ENCODE measurements around the gene RASSF1. TPM values are rescaled to one million over a fixed set of nuclear protein-coding genes. Genes with fewer than 3 reads are reported as not detected.

RASSF1 gene
- total and polyA plus RNA-seq, 2 of the 13 experiments (the other 11 are each of a cell fraction or from before 2014, with no cell fraction given): 10.2 to 27.5 TPM

- intact Hi-C loops (cut with micrococcal nuclease; ENCODE audit: unreplicated experiment): no loop called here
- Histone ChIP-seq H3K9me3 (ENCODE audit: low read length) (no peaks in the 10 kb centered on the region), H3K9ac (ENCODE audit: insufficient read depth, low read depth, low read length) (peak overlapping the region; percentile 96), H3K4me1 (ENCODE audit: insufficient read depth, low read length) (peaks cover 57% of the 10 kb centered on the region), H4K20me1 (ENCODE audit: insufficient read depth, low read length) (no peaks in the 10 kb centered on the region), H2AFZ (ENCODE audit: low read length) (no peak overlapping the region), H3K27me3 (ENCODE audit: control insufficient read depth in 1 of 2, insufficient read depth in 2 of 2, low read length in 2 of 2) (no peaks in the 10 kb centered on the region), H3K36me3 (replicated peaks in 1 of 2; ENCODE audit: control insufficient read depth in 1 of 2, insufficient read depth in 2 of 2, low read length in 2 of 2) (peaks cover 17 to 38% of the 10 kb centered on the region in 2 experiments), H3K4me3 (replicated peaks in 1 of 3; ENCODE audit: insufficient read depth in 1 of 3, low read depth in 2 of 3, low read length in 3 of 3) (peak overlapping the region; percentile 79 to 95 (median 92)), H3K27ac (ENCODE audit: extremely low read length, insufficient read depth, low read length) (peak overlapping the region; percentile 67), H3K79me2 (ENCODE audit: insufficient read depth, low read length) (peaks cover 16% of the 10 kb centered on the region), H3K4me2 (ENCODE audit: low read depth, low read length) (peak overlapping the region; percentile 84)
- DNase-seq (ENCODE audit: low spot score): no peak
- in situ Hi-C loops (cut with HindIII; ENCODE audit: extremely low pct_ligation_motif_present, low pct_unique_long_range_greater_than_20kb): no loop called here
- BruUV-seq (replicated peaks): no TSS peak
- no peak for FAIRE-seq
- CTCF ChIA-PET (ENCODE audit: low intra/inter-chr PET ratio, low total read pairs): no interaction called here
- no peak for ATAC-seq
- no CpG with 5 or more reads among the region's 4 CpGs for WGBS (ENCODE audit: low lambda C conversion rate)
- TF ChIP-seq ZNF432 (CRISPR knock-in tag; IDR thresholded peaks at IDR 0.05; ENCODE audit: borderline replicate concordance) (no peak), MLLT10 (CRISPR knock-in tag; IDR thresholded peaks at IDR 0.05) (no peak), ZNF576 (CRISPR knock-in tag; IDR thresholded peaks at IDR 0.05) (no peak), HOXA5 (CRISPR knock-in tag; IDR thresholded peaks at IDR 0.05) (no peak), SP140L (CRISPR knock-in tag; IDR thresholded peaks at IDR 0.05; ENCODE audit: borderline replicate concordance) (no peak), NFYC (CRISPR knock-in tag; IDR thresholded peaks at IDR 0.05) (no peak), ZNF558 (CRISPR knock-in tag; IDR thresholded peaks at IDR 0.05; ENCODE audit: borderline replicate concordance) (no peak), KLF6 (CRISPR knock-in tag; IDR thresholded peaks at IDR 0.05) (no peak), ZNF543 (CRISPR knock-in tag; IDR thresholded peaks at IDR 0.05) (no peak), MTA3 (CRISPR knock-in tag; IDR thresholded peaks at IDR 0.05) (no peak)
- POLR2A ChIA-PET: interaction anchor here (1.3 to 3.5 kb wide), 11 partner anchors 10 to 125 kb away, joined by 3 to 66 read pairs (median 10); partner anchors contain the start of genes HYAL1, HYAL3, IFRD2 and NAA80
Observed at GRCh38 chr3:50327129-50327528, 13.5 kb downstream of the RASSF1 start.

- Histone ChIP-seq H3K4me3 (replicated peaks in 1 of 3; ENCODE audit: insufficient read depth in 1 of 3, low read depth in 2 of 3, low read length in 3 of 3) (no peak overlapping the region), H3K9ac (ENCODE audit: insufficient read depth, low read depth, low read length) (no peak overlapping the region), H3K27me3 (ENCODE audit: control insufficient read depth in 1 of 2, insufficient read depth in 2 of 2, low read length in 2 of 2) (no peaks in the 10 kb centered on the region), H4K20me1 (ENCODE audit: insufficient read depth, low read length) (no peaks in the 10 kb centered on the region), H3K9me3 (ENCODE audit: low read length) (no peaks in the 10 kb centered on the region), H3K27ac (ENCODE audit: extremely low read length, insufficient read depth, low read length) (no peak overlapping the region), H2AFZ (ENCODE audit: low read length) (no peak overlapping the region), H3K4me1 (ENCODE audit: insufficient read depth, low read length) (peaks cover 60% of the 10 kb centered on the region), H3K79me2 (ENCODE audit: insufficient read depth, low read length) (peaks cover 13% of the 10 kb centered on the region), H3K4me2 (ENCODE audit: low read depth, low read length) (no peak overlapping the region), H3K36me3 (replicated peaks in 1 of 2; ENCODE audit: control insufficient read depth in 1 of 2, insufficient read depth in 2 of 2, low read length in 2 of 2) (peaks cover 8 to 28% of the 10 kb centered on the region in 2 experiments)
- ChIA-PET CTCF (ENCODE audit: low intra/inter-chr PET ratio, low total read pairs) (no interaction called here), POLR2A (interaction anchor here (3.5 kb wide), 1 partner anchor 11 kb away, joined by 66 read pairs; no protein-coding TSS in a partner anchor)
- no TSS peak for BruUV-seq (replicated peaks)
- intact Hi-C loops (cut with micrococcal nuclease; ENCODE audit: unreplicated experiment) (no loop called here), in situ Hi-C loops (cut with HindIII; ENCODE audit: extremely low pct_ligation_motif_present, low pct_unique_long_range_greater_than_20kb) (no loop called here)
- 87% methylated on average over 8 of the region's 8 CpGs for WGBS (ENCODE audit: low lambda C conversion rate)
- TF ChIP-seq AGO2 (optimal IDR thresholded peaks at IDR 0.05; ENCODE audit: low read depth, low read length): peak; percentile 18
- TF ChIP-seq ZNF12 (CRISPR knock-in tag; IDR thresholded peaks at IDR 0.05): no peak
- no peak for DNase-seq (ENCODE audit: low spot score)
- no peak for FAIRE-seq
- no peak for ATAC-seq
Observed at GRCh38 chr3:50326182-50326541, 14.5 kb downstream of the RASSF1 start.
